Measurements from ENCODE around the gene UBL5.
"Not testable (repeated sequence)": the region's sequence is repeated elsewhere in the genome, so short reads cannot be mapped to it uniquely, and the experiment has no call there.

DNA sequence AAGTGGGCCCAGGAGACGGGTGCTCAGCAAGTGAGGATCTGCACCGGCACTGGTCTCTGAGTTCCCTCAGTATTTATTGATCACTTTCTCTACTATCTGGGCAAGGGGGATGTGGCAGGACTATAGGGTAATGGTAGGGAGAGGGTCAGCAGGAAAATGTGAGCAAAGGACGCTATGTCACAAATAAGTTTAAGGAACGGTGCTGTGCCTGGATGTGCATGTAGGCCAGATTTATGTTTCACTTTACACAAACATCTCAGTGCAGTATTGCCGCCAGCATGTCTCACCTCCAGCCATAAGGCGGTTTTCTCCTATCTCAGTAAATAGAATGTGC, 43.6 kb upstream of the UBL5 start:
- TF ChIP-seq, protein P1, sequence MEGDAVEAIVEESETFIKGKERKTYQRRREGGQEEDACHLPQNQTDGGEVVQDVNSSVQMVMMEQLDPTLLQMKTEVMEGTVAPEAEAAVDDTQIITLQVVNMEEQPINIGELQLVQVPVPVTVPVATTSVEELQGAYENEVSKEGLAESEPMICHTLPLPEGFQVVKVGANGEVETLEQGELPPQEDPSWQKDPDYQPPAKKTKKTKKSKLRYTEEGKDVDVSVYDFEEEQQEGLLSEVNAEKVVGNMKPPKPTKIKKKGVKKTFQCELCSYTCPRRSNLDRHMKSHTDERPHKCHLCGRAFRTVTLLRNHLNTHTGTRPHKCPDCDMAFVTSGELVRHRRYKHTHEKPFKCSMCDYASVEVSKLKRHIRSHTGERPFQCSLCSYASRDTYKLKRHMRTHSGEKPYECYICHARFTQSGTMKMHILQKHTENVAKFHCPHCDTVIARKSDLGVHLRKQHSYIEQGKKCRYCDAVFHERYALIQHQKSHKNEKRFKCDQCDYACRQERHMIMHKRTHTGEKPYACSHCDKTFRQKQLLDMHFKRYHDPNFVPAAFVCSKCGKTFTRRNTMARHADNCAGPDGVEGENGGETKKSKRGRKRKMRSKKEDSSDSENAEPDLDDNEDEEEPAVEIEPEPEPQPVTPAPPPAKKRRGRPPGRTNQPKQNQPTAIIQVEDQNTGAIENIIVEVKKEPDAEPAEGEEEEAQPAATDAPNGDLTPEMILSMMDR (IDR thresholded peaks at IDR 0.05; ENCODE audit: insufficient read depth, low read depth, low read length): not testable (repeated sequence)
- not testable (repeated sequence) for TF ChIP-seq EZH2 (IDR thresholded peaks at IDR 0.05; ENCODE audit: insufficient read depth, low read length)

Measured in astrocyte (in vitro differentiated cells and primary cell).